ENCODE data around the gene AFM.

The AFM gene

GRCh38 chr4:73434311-73434710 lies 47.2 kb upstream of the AFM start:
- DNase-seq (ENCODE audit: extremely low spot score) = peak; percentile 17
- TF ChIP-seq NFRKB (IDR thresholded peaks at IDR 0.05) (no peak), FOXK2 (IDR thresholded peaks at IDR 0.05) (no peak), ZNF384 (IDR thresholded peaks at IDR 0.05) (no peak), CTBP1 (IDR thresholded peaks at IDR 0.05; ENCODE audit: borderline replicate concordance) (no peak), ELF4 (IDR thresholded peaks at IDR 0.05) (no peak), PKNOX1 (IDR thresholded peaks at IDR 0.05) (no peak), SUZ12 (IDR thresholded peaks at IDR 0.05) (no peak), ARNT (IDR thresholded peaks at IDR 0.05) (no peak), L3MBTL2 (conservative IDR thresholded peaks at IDR 0.05) (no peak), LEF1 (IDR thresholded peaks at IDR 0.05; ENCODE audit: borderline replicate concordance) (no peak), TARDBP (IDR thresholded peaks at IDR 0.05) (no peak), BHLHE40 (IDR thresholded peaks at IDR 0.05; ENCODE audit: borderline replicate concordance) (no peak), HDGF (IDR thresholded peaks at IDR 0.05; ENCODE audit: borderline replicate concordance) (no peak), FOXM1 (IDR thresholded peaks at IDR 0.05; ENCODE audit: borderline replicate concordance) (no peak), FOXA1 (IDR thresholded peaks at IDR 0.05) (no peak), SP1 (IDR thresholded peaks at IDR 0.05) (no peak)
- POLR2A ChIA-PET = no interaction called here
- CTCF ChIA-PET = interaction anchor here (0.7 kb wide), 1 partner anchor 186 kb away, joined by 3 read pairs; no protein-coding TSS in a partner anchor

- DNase-seq (ENCODE audit: extremely low spot score) = no peak
- TF ChIP-seq LEF1 (IDR thresholded peaks at IDR 0.05; ENCODE audit: borderline replicate concordance) (no peak), NFRKB (IDR thresholded peaks at IDR 0.05) (no peak), ZNF384 (IDR thresholded peaks at IDR 0.05) (no peak), SP1 (IDR thresholded peaks at IDR 0.05) (no peak)
- CTCF ChIA-PET = interaction anchor here (0.9 kb wide), 1 partner anchor 10 kb away, joined by 3 read pairs; no protein-coding TSS in a partner anchor
- POLR2A ChIA-PET = no interaction called here
Measured at GRCh38 chr4:73435984-73436383, 45.6 kb upstream of the AFM start, which contains the start of gene AFP. Gene AFP (plus strand): TSS chr4:73436221. CDS start chr4:73436263, 42 bp downstream.

- POLR2A ChIA-PET = no interaction called here
- DNase-seq (ENCODE audit: extremely low spot score) = no peak
- TF ChIP-seq BHLHE40 (IDR thresholded peaks at IDR 0.05; ENCODE audit: borderline replicate concordance) (no peak), SP1 (IDR thresholded peaks at IDR 0.05) (no peak), SUZ12 (IDR thresholded peaks at IDR 0.05) (no peak), ELF4 (IDR thresholded peaks at IDR 0.05) (no peak), HDGF (IDR thresholded peaks at IDR 0.05; ENCODE audit: borderline replicate concordance) (no peak), FOXA1 (IDR thresholded peaks at IDR 0.05) (no peak), NFRKB (IDR thresholded peaks at IDR 0.05) (no peak), L3MBTL2 (conservative IDR thresholded peaks at IDR 0.05) (no peak), ARNT (IDR thresholded peaks at IDR 0.05) (no peak), CTBP1 (IDR thresholded peaks at IDR 0.05; ENCODE audit: borderline replicate concordance) (no peak), FOXM1 (IDR thresholded peaks at IDR 0.05; ENCODE audit: borderline replicate concordance) (no peak), TARDBP (IDR thresholded peaks at IDR 0.05) (no peak), FOXK2 (IDR thresholded peaks at IDR 0.05) (no peak)
- CTCF ChIA-PET = no interaction called here
Measured at GRCh38 chr4:73436674-73437557, 44.6 kb upstream of the AFM start.

GRCh38 chr4:73437558-73437956 lies 44.0 kb upstream of the AFM start:
- CTCF ChIA-PET = no interaction called here

GRCh38 chr4:73438048-73438447 lies 43.5 kb upstream of the AFM start:
- ChIA-PET POLR2A (no interaction called here), CTCF (no interaction called here)
- no peak for TF ChIP-seq HDGF (IDR thresholded peaks at IDR 0.05; ENCODE audit: borderline replicate concordance)
- TF ChIP-seq SUZ12 (IDR thresholded peaks at IDR 0.05) = no peak
- TF ChIP-seq L3MBTL2 (conservative IDR thresholded peaks at IDR 0.05) = no peak
- TF ChIP-seq TARDBP (IDR thresholded peaks at IDR 0.05) = no peak
- no peak for TF ChIP-seq LEF1 (IDR thresholded peaks at IDR 0.05; ENCODE audit: borderline replicate concordance)
- TF ChIP-seq ELF4 (IDR thresholded peaks at IDR 0.05) = no peak
- TF ChIP-seq ZNF384 (IDR thresholded peaks at IDR 0.05) = no peak
- TF ChIP-seq FOXM1 (IDR thresholded peaks at IDR 0.05; ENCODE audit: borderline replicate concordance) = no peak
- TF ChIP-seq BHLHE40 (IDR thresholded peaks at IDR 0.05; ENCODE audit: borderline replicate concordance) = no peak
- no peak for TF ChIP-seq CTBP1 (IDR thresholded peaks at IDR 0.05; ENCODE audit: borderline replicate concordance)
- TF ChIP-seq PKNOX1 (IDR thresholded peaks at IDR 0.05) = no peak
- no peak for TF ChIP-seq FOXK2 (IDR thresholded peaks at IDR 0.05)
- no peak for TF ChIP-seq ARNT (IDR thresholded peaks at IDR 0.05)
- no peak for TF ChIP-seq SP1 (IDR thresholded peaks at IDR 0.05)
- TF ChIP-seq FOXA1 (IDR thresholded peaks at IDR 0.05) = no peak
- no peak for TF ChIP-seq NFRKB (IDR thresholded peaks at IDR 0.05)
- DNase-seq (ENCODE audit: extremely low spot score) = no peak

More at GRCh38 chr4:73437558-73437956, 44.0 kb upstream of the AFM start:
- POLR2A ChIA-PET = no interaction called here
- TF ChIP-seq ZNF384 (IDR thresholded peaks at IDR 0.05) (no peak), SP1 (IDR thresholded peaks at IDR 0.05) (no peak), PKNOX1 (IDR thresholded peaks at IDR 0.05) (no peak), SUZ12 (IDR thresholded peaks at IDR 0.05) (no peak), ELF4 (IDR thresholded peaks at IDR 0.05) (no peak), FOXK2 (IDR thresholded peaks at IDR 0.05) (no peak), BHLHE40 (IDR thresholded peaks at IDR 0.05; ENCODE audit: borderline replicate concordance) (no peak), FOXM1 (IDR thresholded peaks at IDR 0.05; ENCODE audit: borderline replicate concordance) (no peak), LEF1 (IDR thresholded peaks at IDR 0.05; ENCODE audit: borderline replicate concordance) (no peak), L3MBTL2 (conservative IDR thresholded peaks at IDR 0.05) (no peak), HDGF (IDR thresholded peaks at IDR 0.05; ENCODE audit: borderline replicate concordance) (no peak), NFRKB (IDR thresholded peaks at IDR 0.05) (no peak), ARNT (IDR thresholded peaks at IDR 0.05) (no peak), CTBP1 (IDR thresholded peaks at IDR 0.05; ENCODE audit: borderline replicate concordance) (no peak)
- no peak for DNase-seq (ENCODE audit: extremely low spot score)
